Colon (tissue), 2 donors: ENCODE measurements around the gene KRT84.
"Not testable (repeated sequence)": the region's sequence is repeated elsewhere in the genome, so short reads cannot be mapped to it uniquely, and the experiment has no call there.

Experiments used
- FAIRE-seq: peaks from 2 replicates; lab custom pipeline; 2012; peaks lifted over from hg19 to GRCh38; lab: Jason Lieb, UNC
- donor health status: control.
- donor health status: control.

KRT84 gene

DNA sequence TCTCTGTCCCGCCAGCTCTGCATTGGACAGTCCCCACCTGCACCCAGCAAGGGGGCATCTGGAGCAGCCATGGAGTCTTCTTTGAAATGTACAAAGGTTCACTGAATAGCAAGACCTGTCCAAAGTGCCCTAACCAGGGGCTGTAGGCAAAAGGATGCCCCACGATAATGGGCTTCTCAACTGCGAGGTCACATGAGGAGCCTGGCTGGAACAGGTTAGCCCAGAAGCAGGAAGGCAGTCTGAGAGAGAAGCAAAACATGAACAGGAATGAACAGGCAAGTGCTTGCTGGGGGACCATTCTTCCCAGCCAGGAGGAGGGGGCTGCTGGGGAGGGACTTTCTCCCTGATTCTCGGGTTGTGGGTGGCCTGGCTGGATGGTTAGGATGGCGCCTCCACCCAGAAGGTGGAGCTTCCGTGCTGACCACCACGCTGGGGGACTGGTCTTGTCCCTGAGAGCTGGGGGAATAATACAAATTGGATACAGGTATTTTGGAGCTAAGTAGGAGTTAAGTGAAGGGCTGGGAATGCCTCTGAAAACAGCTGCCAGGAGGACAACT lies 25.3 kb downstream of the KRT84 start:
- FAIRE-seq = no peak

DNA sequence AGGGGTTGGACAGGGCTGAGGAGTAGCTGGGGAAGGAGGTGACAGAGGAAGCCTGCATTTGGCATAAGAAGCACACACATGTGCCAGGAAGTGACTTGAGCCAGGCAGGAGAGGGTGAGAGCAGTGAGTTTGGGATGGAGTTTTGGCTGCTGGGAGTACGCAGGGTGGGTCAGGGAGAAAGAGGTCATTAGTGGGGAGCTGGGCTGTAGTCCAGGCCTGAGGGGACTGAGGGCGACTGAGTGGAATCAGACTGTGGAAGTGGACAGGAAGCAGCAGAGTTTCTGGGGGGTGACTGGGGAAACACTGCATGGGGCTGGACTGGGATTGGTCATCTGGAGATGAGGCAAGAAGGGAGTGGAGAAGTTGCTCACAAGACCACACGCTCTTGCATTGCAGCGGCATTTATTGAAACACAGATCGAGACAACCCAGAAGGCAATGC lies 25.8 kb downstream of the KRT84 start:
- no peak for FAIRE-seq

DNA sequence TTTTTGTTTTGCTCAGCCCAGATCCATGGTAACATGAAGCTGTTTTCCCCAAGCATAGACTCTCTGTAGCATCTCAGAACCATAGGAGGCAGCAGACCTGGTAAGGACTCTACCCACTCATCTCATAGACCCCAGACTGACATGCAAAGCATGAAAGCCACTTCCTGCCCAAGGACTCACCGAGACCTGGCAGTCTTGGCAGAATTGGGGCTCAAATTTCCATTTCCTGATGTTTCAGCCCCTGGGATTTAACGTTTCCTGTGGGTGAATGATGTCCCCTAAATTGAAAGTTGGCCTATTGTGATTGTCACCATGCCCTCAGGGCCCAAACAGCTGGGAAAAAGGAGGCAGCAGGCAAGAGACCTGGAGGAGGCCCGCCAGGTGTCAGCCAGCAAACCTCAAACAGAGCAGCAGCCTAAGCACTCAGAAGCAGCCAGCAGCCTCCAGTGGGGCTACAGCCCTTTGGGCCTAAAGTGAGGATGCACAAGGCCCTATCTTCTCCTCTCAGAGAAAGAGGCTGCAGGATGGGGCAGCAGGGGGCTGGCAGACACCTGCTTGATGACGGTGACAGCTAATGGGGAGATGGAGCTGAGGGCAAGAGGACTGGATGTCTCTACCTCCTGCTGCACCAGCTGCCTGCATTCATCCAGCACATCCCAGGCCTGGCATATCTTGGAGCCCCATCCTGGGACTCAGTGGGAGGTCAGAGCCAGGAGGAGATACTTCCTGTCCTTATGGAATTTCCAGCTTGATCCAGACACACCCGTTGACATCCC lies 26.7 kb downstream of the KRT84 start:
- no peak for FAIRE-seq

DNA sequence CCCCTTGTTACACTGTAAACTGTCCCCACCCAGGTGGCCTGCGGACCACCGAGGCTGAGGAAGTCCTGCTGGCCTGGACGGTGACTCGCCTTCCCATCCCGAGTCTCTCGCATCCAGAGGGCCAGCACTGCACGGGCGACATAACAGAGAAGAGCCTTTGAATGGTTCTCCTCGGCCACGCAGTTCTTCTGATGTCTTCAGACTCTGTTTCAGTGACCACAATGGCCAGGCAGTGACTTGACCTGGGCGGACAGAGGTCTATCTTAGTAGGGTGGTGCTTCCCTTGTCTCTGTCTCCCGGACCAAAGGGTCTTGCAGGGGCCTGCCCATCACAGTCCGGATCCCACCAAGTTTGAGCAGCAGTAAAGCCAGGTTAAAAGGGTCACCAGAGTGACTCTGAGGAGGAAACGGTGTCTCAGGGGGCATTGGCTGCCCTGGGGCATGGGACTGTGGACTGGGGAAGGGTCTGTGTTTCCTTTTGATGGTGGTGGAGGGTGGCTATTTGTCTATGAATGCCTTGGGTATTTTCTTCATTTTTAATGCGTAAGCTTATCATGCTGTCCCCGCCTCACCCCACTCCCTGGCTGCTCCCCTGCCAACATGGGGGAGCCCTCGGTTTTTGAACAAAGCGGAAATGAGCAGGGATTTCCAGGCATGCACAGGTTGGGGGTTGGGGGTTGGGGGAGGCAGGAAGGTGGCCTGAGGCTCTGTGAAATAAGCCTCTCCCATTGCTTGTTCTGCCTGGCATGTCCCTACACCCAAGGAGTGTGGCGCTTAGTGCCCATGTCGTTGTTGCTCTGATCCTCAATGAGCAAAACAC lies 28.5 kb downstream of the KRT84 start:
- no peak for FAIRE-seq

DNA sequence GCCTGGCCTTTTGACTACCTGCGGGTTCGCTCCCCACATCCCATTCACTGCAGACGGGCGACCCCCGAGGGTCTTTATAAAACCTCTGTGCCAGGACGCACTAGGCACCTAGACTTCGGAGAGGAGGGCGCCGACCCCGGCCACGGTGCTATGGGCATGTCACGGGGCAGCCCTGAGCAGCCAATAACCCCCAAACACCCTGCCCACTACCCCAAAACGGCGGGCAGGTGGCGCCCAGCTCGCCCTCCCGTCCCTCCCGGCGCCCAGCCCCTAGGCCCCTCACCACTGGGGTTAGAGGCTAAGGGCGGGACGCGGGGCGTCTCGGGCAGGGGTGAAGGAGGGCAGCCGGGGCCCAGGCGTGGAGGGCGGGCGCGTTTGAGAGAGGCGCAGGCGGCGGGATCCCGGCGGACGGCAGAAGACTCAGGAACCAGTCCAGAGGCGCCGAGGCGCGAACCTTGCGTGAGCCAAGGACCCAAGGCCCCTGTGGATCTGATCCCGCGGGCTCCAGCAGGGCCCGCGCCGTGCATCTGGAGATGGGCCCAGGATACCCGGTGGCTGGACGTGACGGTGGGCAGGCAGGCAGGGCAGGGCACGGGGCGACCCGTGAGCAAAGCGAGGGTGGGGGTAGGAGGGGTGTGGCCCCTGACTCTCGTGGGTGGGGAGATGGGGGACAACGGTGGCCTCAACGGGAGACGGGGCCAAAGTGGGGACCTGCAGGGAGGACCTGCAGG lies 29.3 kb downstream of the KRT84 start:
- no peak for FAIRE-seq

DNA sequence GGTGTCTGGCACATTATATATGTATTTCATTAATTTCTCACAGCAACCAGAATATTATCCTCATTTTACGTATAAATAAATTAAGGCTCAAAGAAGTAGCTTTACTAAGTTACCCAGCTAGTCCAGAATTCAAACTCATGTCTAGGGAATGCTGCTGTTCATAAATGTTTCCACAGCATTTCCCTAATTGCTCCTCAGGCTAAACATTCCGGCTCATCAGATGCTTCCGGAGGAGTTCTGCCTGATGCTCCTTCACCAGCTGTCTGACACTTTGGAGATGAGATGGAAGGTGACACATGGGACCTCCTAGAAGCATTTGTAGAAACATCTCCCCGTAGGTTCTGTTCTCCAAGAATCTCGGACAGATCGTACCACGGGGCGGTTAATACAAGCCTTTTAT lies 30.3 kb downstream of the KRT84 start:
- no peak for FAIRE-seq

DNA sequence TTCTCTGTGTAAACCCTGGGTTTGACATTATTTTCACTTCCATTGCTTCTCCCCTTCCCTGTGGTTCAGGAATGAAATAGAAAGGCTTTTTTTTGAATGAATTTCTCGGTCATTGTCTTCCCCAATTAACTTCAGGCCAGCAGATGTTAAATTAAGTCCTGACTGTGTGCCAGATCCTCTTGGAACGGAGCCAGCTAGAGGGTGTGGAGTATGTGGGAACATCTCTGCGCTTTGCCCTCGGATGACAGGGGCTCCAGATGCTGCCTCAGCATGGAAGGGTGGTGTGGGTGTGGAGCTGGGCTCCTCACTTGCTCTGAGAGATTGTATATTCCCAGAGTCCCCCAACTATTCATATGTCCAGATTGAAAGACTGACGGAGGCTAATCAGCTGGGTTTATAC lies 31.3 kb downstream of the KRT84 start:
- no peak for FAIRE-seq

DNA sequence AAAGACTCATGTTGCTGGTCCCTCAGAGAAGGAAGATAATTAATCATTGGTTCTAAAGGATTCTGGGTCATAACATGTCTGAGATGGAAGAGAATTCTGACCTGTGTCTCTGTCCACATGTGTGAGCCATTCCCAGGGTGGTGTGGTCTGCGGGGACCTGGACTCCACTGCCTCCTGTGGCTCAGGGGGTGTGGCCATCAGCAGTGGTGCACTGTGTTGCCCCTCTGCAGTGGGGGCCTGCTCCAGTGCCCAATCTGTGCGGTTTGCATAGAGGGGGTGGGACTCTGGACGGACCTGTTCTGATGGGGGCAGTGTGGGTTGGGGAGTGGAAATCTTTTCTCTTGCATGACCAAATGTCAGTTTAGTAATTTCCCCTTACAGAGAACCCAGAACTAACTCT lies 31.7 kb downstream of the KRT84 start:
- FAIRE-seq = no peak

DNA sequence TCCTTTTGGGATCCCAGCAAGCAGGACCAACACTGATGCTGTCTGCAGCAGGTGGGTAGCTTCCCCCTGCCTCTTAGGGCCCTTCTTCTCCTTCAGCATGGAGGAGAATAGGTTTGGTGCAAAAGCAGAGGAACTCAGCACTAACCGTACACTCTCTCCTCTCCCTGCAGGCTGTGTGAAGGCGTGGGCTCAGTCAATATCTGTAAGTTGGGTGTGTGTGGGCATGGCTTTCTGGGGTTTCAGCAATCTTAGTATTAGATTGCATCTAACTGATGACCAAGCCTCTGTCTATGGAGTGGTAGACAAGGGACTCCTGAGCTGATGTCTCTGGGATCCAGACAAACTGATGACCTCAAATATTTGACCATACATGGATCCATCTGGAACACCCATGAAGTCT lies 32.5 kb downstream of the KRT84 start:
- no peak for FAIRE-seq

DNA sequence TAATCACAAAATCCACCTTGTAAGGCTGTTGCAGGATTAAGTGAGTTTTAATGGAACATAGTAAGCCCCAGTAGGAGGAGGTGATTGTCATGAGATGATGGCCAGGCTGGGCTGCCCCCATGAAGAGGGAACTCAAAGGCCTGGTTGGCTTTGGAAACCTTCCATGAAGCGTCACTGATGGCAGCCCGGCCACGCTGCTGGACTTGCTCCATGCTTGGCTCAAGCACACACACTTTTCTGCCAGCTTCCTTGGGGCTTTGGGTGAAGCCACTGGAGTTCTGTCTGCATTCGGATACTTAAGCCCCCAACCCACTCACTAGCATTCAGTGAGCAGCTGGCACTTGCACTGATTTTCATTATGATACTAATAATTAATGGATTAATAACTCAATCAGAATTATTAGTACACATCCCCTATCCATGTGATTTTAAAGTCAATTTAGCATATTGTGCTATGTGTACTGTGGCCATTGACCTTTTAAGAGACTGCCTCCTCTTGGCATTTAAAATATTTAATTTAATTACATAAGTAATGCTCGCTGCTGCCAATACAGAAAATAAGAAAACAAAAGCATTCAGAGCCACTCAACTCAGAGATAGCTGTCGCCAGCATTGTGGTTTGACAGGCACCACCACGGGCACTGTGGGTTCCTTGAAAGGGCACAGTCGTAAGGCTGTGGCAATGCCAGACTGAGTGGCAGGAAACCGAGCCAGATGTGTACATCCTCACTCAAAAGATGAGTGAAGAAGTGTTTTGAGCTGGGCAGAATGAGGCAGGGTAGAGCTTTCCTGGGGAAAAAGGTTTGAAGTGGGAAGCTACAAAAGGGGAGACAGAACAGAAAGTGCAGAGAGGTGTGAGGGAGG lies 34.0 kb downstream of the KRT84 start:
- no peak for FAIRE-seq

DNA sequence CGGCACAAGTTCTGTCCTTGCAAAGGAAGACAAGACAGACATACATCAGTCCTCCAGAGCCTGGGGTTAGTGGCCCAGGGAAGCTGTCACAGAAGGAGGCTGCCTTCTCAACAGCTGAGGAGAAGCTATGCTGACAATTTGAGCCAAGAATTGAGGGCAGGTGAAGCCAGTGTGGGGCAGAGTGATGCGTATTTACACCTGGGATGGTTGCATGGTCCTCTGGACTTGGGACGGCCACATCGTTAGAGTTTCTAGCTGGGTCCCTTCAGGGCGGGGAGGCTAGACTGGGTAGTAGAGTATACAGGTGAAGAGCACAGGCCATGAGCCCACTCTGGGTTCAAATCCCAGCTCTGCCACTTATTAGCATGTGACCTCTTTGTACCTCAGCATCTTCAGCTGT lies 34.7 kb downstream of the KRT84 start:
- FAIRE-seq = no peak

DNA sequence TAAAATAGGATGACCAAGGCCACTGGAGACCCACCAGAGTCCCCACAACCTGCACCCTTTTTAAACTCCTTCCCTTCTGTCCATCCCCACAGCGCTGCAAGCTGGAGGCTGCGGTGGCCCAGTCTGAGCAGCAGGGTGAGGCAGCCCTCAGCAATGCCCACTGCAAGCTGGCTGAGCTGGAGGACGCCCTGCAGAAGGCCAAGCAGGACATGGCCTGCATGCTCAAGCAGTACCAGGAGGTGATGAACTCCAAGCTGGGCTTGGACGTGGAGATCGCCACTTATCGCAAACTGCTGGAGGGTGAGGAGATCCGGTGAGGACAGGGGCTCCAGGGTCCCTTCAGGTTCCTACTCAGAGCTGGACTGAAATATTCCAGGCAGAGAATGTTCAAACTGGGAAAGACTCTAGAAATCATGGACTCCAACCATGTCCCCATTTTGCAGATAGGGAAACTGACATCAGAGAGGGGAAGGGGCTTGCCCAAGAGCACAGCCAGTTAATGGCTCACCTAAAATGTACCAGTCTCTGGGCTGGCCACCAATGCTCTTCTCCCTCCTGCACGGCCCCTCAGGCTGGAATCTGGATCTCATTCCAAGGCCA lies 35.3 kb downstream of the KRT84 start:
- no peak for FAIRE-seq

DNA sequence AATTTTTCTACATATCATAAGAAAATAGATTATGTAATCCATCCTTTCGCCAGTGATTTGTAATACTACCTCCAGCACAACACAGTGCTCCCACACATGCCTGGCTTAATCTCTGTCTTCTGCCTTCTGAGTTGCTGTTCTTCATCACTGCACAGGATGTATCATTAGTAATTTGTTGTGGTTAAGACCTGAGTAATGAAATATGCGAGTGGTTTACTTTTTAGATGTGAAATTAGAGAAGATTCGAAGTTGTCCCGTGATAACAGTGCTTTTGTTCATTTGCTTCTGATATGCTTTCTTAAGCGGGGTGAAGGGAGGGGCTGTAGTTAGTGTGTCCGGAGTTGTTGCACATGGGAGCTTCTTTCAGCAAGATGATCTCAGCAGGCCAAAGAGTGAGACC lies 36.3 kb downstream of the KRT84 start:
- FAIRE-seq = no peak

DNA sequence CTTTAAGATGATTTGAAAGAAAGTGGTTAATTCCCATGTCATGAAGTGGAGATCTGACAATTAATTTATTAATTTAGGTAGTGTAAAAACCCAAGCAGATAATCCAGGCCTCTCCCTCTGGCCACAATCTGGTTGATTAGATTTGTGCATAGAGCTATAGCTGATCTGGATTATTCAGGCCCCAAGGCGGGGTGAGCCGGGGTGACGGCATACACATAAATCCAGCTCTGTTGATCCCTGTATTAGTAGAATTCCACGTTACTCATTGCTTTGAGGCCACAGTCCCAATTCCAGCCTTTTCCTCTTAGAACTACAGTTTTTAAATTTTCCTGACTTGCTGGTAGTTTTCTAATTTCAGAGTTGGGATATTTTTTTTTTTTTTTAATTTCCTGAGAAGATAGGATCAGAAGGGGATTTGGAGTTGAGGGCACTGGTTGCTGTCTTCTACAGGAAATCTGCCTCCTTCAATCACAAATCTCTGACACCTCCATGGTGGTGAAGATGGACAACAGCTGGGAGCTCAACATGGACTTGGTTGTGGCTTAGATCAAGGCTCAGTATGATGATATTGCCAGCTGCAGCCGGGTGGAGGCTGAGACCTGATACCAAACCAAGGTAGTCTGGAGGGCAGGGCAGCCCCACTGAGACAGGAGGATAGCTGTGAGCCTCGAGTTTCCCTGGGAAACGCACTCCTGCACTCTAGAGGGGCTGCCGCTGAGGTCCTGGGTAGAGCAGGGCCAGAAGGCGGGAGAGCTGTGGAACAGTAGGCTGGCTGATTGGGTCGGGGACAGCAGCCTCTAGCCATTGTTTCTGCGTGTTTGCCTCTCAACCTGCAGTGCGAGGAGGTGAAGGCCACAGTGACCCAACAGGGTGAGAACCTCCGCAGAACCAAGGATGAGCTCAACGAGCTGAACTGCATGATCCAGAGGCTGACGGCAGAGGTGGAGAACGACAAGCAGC lies 37.6 kb downstream of the KRT84 start:
- no peak for FAIRE-seq

DNA sequence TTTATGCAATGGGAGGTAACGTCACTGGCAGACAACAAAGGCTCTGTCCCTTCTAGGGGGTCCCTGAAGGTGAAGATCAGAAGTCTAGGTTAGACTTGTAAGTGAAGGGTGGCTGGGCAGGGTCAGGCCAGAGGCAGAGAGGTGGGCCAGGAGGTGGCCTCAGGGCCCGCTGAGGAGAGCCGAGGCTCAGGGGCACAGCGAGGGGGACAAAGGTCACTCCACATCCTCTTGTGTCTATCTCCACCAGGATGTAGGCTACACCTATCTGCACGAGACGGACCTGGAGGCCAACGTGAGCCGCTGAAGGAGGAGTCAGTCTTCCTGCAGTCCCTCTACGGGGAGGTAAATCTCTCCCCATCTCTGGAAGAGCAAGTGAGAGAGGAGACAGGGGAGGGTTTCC lies 38.4 kb downstream of the KRT84 start:
- FAIRE-seq = no peak

DNA sequence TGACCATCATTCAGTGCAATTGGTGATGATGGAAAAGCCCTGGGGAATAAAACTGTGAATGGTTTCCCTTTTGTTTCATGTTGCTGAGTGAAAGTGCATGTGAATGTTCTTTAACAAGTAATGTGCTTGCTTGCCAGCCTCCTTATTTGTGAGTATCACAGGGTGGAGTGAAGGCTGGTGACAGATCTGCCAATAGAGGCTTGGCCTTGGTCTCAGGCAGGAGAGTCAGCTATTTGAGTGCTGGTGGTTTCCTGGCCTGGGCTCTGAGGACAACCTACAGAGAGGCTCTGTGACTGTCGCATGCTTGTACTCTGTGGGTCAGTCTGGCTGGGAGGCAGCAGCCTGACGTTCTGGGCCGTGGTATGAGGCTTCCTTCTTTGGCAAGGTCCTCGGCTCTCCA lies 38.9 kb downstream of the KRT84 start:
- no peak for FAIRE-seq

DNA sequence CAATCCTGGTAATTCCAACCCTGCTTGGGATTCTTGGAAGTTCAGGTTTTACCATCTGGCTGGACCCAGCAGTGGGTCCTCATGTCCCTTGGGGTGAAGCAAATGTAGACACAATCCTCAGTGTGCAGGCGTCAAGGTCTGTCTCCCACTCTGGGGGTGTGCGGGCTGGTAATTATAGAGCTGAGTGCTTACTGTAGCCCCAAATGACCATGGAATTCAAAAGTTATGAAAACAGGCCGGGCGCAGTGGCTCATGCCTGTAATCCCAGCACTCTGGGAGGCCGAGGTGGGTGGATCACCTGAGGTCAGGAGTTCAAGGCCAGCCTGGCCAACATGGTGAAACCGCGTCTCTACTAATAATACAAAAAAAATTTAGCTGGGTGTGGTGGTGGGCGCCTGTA lies 40.4 kb downstream of the KRT84 start:
- not testable (repeated sequence) for FAIRE-seq

DNA sequence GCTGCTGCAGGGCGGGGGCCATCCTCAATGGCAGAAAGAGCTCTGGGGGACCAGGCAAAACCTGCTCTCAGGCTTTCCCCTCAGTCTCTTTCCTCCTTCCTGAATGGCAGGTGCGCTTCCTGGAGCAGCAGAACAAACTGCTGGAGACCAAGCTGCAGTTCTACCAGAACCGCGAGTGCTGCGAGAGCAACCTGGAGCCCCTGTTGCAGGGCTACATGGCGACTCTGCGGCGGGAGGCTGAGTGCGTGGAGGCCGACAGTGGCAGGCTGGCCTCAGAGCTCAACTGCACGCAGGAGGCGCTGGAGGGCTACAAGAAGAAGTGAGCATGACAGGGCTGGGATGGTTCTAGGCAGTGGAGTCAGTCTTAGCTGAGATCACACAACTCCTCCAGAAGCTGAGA lies 41.3 kb downstream of the KRT84 start:
- no peak for FAIRE-seq

DNA sequence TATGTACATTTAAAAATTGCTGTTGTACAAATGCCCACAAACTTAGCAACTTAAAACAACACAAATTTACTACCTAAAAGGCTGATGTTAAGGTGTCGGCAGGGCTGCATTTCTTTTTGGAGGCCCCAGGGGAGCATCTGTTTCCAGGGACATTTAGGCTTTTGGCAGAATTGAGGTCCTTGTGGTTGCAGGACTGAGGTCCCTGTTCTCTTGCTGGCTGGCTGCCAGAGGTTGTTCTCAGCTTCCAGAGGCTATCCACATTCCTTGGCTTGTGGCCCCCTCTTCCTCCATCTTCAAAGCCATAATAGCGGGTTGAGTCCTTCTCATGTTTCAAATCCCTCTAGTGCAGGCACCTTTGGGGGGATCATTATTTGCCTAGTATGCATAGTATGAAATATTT lies 41.9 kb downstream of the KRT84 start:
- no peak for FAIRE-seq
